Gastroesophageal sphincter (tissue), 4 donors: Measurements from ENCODE around the gene ICOS. TPM values are rescaled to one million over a fixed set of nuclear protein-coding genes. Genes with fewer than 3 reads are reported as not detected.
"Not testable (repeated sequence)": the region's sequence is repeated elsewhere in the genome, so short reads cannot be mapped to it uniquely, and the experiment has no call there.

Experiments used
- ATAC-seq: fragments of 150-250 bp; one replicate; pipeline ENCODE4 v1.9.1; 2016; ENCODE audit warnings: mild to moderate bottlenecking, moderate library complexity
- H3K27ac ChIP-seq, 4 donors: fragments of 200-600 bp; sonication (generic) in 3 of 4; 1 replicate in 3 of 4; 2 replicates in 1 of 4; pipeline ENCODE4 v1.5.1; 2016 to 2019
- H3K27me3 ChIP-seq: fragments of 200-600 bp; sonication (generic); one replicate; pipeline ENCODE4 v1.5.1; 2019
- H3K36me3 ChIP-seq, 2 donors: fragments of 200-600 bp; sonication (generic); one replicate each; pipeline ENCODE4 v1.5.1; 2019; ENCODE audit warnings: control low read depth in 1 of 2
- H3K4me1 ChIP-seq, 3 donors: fragments of 200-600 bp; sonication (generic); 1 replicate in 2 of 3; 2 replicates in 1 of 3; pipeline ENCODE4 v1.5.1; 2016 to 2019; ENCODE audit warnings: control low read depth in 2 of 3
- H3K4me3 ChIP-seq, 2 donors: fragments of 200-600 bp; sonication (generic); one replicate each; pipeline ENCODE4 v1.5.1; 2019; ENCODE audit warnings: mild to moderate bottlenecking in 1 of 2, moderate library complexity in 1 of 2
- H3K9me3 ChIP-seq, 3 donors: fragments of 200-600 bp; sonication (generic); one replicate each; pipeline ENCODE4 v1.5.1; 2017 to 2019; ENCODE audit warnings: control low read depth in 2 of 3
- CTCF ChIP-seq, 4 experiments: fragments of 200-600 bp in 2 of 4; fragments of 450-650 bp in 2 of 4; sonication (generic) in 1 of 4; IDR thresholded peaks; one replicate each; pipeline ENCODE4 v1.5.1; 2017 to 2019; ENCODE audit warnings: antibody characterized with exemption in 4 of 4, mild to moderate bottlenecking in 2 of 4, moderate library complexity in 2 of 4
- EP300 ChIP-seq: sonication (generic); formaldehyde crosslinking; IDR thresholded peaks from one replicate; pipeline ENCODE4 v1.6.1; 2017; ENCODE audit warnings: antibody characterized with exemption, mild to moderate bottlenecking
- POLR2A ChIP-seq, 2 donors: fragments of 450-650 bp; IDR thresholded peaks; one replicate each; pipeline ENCODE4 v1.6.1; 2017; ENCODE audit warnings: antibody characterized with exemption in 2 of 2, mild to moderate bottlenecking in 2 of 2, moderate library complexity in 1 of 2
- POLR2AphosphoS5 ChIP-seq: sonication (generic); formaldehyde crosslinking; IDR thresholded peaks from one replicate; pipeline ENCODE4 v1.6.1; 2017; ENCODE audit warnings: antibody characterized with exemption
- WGBS, 2 donors: methylation state at CpG; one replicate each; pipeline ENCODE4 v1.1.5; 2018; ENCODE audit warnings: low coverage in 1 of 2; 5-methylcytosine and 5-hydroxymethylcytosine counted together
- total RNA-seq, 4 donors: library from RNA; depleted of rRNA; stranded (reverse); fragments of >200 nt; gene quantifications; one replicate each; pipeline ENCODE4 v1.1.0, GENCODE V29; 2016

ICOS gene
- total RNA-seq, 4 donors from 2014 or later: 0.13 to 0.32 TPM; not detected in 2

GRCh38 chr2:203982276-203982675 lies 45.7 kb downstream of the ICOS start:
- H3K27me3 ChIP-seq: no peaks in the 10 kb centered on the region
- no peaks in the 10 kb centered on the region for H3K9me3 ChIP-seq
- H3K4me3 ChIP-seq: no peak overlapping the region
- H3K4me1 ChIP-seq: no peaks in the 10 kb centered on the region
- H3K36me3 ChIP-seq: no peaks in the 10 kb centered on the region
- no peak for TF ChIP-seq EP300
- TF ChIP-seq POLR2A (IDR thresholded peaks at IDR 0.05): no peak
- no peak for TF ChIP-seq CTCF (IDR thresholded peaks at IDR 0.05)
- TF ChIP-seq POLR2AphosphoS5: no peak
- H3K27ac ChIP-seq: no peak overlapping the region
- 67 to 68% methylated on average over 2 to 3 of the region's 3 CpGs for WGBS, 2 donors
- ATAC-seq: no peak

- no peaks in the 10 kb centered on the region for H3K36me3 ChIP-seq
- no peaks in the 10 kb centered on the region for H3K27me3 ChIP-seq
- no peak for TF ChIP-seq CTCF (IDR thresholded peaks at IDR 0.05)
- no peaks in the 10 kb centered on the region for H3K9me3 ChIP-seq
- no peak overlapping the region for H3K4me3 ChIP-seq
- no peaks in the 10 kb centered on the region for H3K4me1 ChIP-seq
- WGBS, 2 donors: 62 to 72% methylated on average over 5 of the region's 5 CpGs
- no peak for ATAC-seq
- H3K27ac ChIP-seq: no peak overlapping the region
These were observed 46.6 kb downstream of the ICOS start for GRCh38 chr2:203983064-203983715.

- H3K9me3 ChIP-seq, H3K36me3 ChIP-seq, ATAC-seq, H3K27ac ChIP-seq, H3K27me3 ChIP-seq, H3K4me3 ChIP-seq, H3K4me1 ChIP-seq: not testable (repeated sequence)
- 100% methylated on average over 3 of the region's 3 CpGs; no CpG with 5 or more reads in 1 of the 2 donors for WGBS, 2 donors
These were observed 49.4 kb downstream of the ICOS start for GRCh38 chr2:203985978-203986377.

- Histone ChIP-seq H3K27me3 (no peaks in the 10 kb centered on the region), H3K4me1 (no peaks in the 10 kb centered on the region), H3K36me3 (no peaks in the 10 kb centered on the region), H3K4me3 (no peak overlapping the region), H3K27ac (no peak overlapping the region), H3K9me3 (no peaks in the 10 kb centered on the region)
- ATAC-seq: no peak
- TF ChIP-seq POLR2AphosphoS5 (no peak), CTCF (IDR thresholded peaks at IDR 0.05) (no peak), POLR2A (IDR thresholded peaks at IDR 0.05) (no peak), EP300 (no peak)
- 96 to 97% methylated on average over 2 of the region's 2 CpGs for WGBS, 2 donors
These were observed 51.4 kb downstream of the ICOS start for GRCh38 chr2:203987959-203988358.

GRCh38 chr2:203988500-203989260 lies 52.1 kb downstream of the ICOS start:
- Histone ChIP-seq H3K4me1 (no peaks in the 10 kb centered on the region), H3K9me3 (no peaks in the 10 kb centered on the region), H3K36me3 (no peaks in the 10 kb centered on the region), H3K27me3 (no peaks in the 10 kb centered on the region), H3K4me3 (no peak overlapping the region), H3K27ac (no peak overlapping the region)
- 92 to 94% methylated on average over 5 to 6 of the region's 6 CpGs for WGBS, 2 donors
- TF ChIP-seq POLR2AphosphoS5 (no peak), CTCF (IDR thresholded peaks at IDR 0.05) (no peak), POLR2A (IDR thresholded peaks at IDR 0.05) (no peak), EP300 (no peak)
- ATAC-seq: no peak
